Kidney tubule cell (primary cell): ENCODE measurements around the gene ARHGAP18.
A peak's percentile ranks its signal among the peaks of the same experiment; 100 is the strongest.

ENCODE experiments used
- DNase-seq: peaks from one replicate; pipeline ENCODE4 v3.0.0-alpha.2; 2018; ENCODE audit warnings: low spot score

ARHGAP18 gene

DNA sequence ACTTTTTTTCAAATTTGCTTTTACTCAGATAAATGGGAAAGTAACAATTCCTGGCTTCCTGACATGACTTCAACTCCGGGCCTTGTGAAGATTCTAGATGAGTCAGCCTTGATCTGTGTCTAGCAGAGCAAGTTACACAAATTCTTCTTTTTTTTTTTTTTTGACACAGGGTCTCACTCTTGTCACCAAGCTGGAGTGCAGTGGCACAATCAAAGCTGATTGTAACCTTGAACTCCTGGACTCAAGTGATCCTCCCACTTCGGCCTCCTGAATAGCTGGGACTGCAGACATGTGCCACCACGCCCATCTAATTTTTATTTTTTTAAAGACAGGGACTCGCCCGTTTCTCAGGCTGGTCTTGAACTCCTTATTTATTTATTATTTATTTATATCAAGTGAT, 7.3 kb upstream of the ARHGAP18 start:
- DNase-seq, result peak; percentile 48

DNA sequence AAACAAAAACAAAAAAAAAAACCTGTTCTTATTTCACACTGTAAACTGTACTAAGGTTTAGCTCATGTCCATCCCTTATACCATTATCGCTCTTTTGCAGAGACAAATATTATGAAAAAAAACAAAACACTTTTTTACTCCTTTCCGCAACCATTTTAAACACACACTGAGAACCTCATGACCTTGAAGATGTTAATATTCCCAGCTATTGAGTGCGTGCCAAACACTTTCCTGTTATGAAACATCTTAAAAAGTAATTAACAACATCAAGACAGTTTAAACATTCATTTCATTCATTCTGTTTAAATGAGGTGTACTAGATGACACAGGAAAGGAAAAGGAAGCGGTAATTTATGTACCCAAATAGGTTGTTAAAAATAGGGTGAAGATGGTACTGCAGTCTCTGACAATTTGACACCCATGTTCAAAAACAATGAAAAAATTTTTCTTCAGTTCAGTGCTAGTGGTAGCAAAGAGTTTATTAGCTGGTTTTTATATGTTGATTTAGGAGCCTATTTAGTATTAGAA, 3.9 kb upstream of the ARHGAP18 start:
- no peak for DNase-seq

DNA sequence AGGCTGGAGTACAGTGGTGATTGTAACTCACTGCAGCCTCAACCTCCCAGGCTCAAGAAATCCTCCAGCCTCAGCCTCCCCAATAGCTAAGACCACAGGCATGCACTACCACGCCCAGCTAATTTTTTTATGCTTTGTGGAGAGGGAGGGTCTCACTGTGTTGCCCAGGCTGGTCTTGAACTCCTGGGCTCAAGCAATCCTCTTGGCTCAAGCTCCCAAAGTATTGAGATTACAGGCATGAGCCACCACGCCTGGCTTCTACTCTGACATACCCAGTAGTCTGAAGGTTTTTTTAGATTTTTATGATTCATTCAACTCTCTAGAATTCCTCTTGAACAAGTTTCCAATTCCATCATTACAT, 1.3 kb upstream of the ARHGAP18 start:
- no peak for DNase-seq

DNA sequence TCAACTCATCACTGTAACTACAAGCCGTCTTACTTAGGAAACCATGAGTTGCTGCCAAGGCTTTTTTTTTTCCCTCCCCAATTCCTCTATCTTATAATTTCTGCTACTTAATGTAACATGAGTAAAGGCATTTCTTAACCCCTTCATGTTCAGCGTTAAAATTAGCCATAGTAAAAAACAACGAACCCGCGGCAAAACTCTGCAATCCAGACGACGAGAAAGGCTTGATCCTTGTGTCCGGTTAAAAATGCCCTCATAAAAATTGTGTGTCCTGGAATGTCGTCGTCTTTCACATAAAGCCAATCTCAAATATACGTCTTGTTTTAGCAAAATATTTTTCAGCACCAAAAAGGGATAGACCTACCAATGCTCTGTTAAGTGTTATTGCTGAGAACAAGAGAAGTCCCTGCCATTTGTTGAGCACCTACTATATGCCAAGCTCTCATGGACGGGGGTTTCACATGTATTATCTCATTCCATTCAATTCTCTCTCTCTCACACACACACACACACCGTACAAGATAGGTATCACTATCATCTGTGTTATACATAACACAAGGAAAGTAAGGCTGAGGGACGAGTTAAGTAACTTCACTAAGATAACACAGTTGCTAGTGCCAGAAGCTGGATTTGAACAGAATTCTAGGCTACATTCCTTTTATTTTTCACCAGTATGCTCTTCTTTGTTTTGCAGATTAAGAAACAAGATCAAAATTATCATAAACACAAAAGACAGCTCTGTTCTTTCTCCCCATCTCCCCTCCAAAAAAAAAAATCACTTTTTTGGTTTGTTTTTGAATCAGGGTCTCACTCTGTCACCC, 683 bp upstream of the ARHGAP18 start:
- no peak for DNase-seq

DNA sequence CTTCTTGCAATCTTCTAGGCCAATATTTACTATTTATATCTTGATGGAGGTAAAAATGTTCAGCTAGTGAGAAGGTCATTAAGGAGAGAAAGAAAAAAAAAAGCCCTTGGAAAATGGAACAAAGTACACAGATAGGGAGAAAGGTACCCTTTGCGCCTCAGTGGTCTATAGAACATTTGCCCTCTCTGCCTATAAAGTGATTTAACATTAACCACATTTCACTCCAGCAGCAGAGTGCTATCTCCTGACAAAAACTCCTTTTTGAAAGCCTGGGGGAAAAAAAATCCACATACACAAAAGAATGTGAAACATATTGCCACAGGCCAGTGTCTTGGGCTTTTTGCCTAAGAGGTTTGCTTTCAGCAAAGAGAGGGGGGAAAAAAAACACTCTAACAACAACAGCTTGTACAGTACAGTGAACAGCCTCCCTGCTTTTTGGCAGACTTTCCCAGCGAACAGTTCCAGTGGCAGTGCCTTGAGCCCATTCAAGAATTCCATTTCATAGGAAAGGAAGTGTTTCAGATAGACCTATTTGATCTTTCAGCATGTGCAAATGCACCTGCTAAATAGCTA, 695 bp downstream of the ARHGAP18 start:
- no peak for DNase-seq

DNA sequence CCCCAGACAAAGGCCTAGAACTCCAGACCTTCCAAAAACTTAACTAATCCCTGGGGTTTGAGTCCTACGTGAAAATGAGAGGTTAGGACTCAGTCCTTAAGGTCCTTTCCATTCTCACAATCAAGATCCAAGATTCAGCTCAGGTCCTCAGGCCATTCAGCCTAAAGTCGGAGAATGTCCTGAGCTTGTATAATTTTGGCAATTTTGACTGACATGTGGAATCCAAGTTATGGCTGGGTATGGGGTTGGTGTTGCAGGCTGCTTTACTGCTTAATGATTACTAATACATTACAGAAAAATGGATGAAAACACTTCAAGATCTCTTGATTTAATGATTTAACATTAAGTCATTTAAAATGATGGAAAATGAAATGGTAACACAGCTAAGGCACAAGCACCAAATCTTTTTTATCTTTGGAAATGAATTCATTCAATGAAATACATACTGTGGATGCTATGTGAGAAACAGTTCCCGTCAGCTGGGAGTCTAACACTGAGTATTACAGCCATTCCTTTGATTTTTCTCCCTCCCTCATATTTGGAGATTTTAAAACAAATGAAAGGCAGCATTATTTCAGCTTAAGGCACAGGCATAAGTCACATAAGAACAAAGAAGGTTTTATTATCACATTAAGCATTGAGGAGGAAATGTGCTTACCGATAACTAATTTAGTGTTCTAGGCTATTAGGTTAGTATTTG, 1.3 kb downstream of the ARHGAP18 start:
- DNase-seq, result no peak

DNA sequence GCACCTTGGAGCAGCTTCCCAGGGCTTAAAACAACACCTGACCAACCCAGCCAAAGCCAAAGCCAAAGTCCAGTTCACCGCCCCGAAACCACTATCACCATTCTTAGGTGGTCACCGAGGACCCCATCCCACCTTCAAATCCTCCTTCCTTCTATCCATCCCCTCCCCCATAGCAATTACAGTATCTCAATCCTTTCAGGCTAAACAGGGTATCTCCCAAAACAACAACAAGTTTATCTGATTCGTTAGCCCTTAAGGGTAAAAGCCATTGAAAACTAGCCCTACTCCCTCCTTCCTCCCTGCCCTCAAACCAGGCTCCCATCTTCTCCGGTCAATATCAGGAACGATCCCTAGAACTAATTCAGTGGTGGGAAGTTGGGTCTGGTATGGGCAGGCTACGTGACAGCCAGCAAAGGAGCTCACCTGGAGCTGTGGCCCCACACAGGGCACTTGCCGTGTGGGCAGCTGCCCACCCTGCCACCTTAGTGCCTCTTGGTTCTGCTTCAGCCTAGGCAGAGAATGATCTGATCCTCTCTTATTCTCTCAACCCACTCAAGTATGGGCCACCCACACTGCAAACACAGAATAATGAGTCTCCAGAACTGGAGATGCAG, 2.0 kb downstream of the ARHGAP18 start:
- no peak for DNase-seq

DNA sequence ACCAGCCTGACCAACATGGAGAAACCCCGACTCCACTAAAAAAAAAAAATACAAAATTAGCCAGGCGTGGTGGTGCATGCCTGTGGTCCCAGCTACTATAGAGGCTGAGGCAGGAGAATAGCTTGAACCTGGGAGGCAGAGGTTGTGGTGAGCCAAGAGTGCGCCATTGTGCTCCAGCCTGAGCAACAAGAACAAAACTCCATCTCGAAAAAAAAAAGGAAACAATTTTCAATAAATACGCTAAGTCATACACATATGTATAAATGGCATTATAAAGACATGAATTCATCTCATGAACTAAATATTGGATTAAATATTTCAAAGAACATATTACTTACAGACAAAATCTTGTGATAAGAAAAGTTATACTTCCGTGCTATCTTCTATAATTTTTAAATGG, 2.9 kb downstream of the ARHGAP18 start:
- no peak for DNase-seq

DNA sequence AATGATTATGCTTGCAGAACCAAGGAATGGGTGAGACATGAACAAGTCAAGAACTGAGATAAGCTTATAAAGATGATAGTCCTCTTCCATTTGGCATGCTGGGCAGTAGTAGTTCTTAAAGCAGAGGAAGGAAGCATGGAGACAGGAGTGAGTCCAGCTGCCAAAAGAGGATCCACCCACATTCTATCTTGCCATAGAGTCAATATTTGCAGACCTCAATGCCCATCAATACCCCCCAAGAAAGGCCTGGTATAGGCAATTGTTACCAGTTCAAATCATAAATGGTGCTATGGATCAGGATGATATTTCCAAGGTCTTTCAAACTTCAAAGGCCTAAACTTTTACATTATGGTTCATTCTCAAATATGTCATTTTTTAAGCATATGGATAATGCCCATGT, 4.8 kb downstream of the ARHGAP18 start:
- no peak for DNase-seq

DNA sequence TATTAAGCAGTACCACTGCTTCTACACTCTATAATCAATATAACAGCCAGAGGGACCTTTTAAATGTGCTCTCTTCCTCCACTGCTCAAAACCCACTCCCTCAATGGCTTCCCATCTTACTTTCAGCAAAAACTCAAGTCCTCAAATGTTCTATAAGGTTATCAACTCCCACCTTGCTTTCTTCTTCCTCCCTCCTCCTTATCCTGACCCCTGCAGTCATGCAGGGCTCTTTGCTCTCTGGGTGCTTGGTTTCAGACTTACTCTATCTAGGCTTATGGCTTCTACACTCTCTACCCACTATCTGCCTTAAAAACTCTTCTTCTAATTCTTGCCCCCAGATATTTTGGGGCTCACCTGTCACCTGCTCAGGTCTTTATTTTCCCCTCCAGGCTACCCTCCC, 5.3 kb downstream of the ARHGAP18 start:
- DNase-seq, result no peak

DNA sequence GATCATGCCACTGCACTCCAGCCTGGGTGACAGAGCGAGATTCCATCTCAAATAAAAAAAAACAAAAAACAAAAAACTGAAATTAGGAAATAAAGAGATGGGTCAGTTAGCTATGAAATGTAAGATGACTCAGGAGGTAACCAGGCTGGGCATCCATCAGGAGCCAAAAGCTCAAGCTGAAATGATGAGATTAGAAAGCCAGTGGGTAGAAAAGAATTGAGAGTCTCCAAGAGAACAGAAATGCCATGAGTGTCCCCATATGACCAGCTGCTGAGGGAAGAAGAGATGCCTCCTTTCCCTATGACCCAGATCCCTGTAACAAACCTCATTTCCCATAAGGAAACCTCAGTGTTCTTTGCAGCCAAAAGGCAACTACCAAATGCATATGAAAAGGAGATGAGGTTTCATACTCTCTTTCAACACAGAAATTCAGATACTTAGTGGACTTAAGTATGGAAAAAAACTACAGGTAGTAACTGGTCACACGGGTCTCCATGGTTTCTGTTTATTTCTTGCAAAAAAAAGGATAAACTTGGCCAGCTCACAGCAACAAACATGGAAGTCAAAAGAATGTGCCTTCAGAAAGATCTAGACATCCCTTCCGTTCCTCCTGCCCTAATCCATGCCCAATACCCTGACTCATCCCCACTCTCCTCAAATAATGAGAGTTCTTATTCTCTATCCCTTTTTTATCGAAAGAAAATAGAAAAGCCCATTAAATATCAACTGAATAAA, 8.1 kb downstream of the ARHGAP18 start:
- peak; percentile 41 for DNase-seq

DNA sequence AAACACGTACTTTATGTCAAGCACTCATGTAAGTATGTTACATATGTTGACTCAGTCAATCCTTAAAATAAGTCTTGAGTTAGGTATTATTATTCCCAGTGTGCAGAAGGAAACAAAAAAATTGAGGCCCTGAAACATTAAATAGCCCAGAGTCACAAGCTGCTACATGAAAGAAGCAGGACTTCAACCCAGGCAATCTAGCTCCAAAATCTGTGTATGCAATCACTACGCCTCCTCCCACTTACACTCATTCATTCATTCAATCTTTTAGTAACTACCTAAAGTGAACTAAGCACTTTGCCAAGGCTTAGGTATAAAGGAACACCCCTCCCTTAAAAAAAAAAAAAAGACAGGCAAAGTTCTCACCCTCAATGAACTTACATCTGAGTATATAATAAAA, 9.3 kb downstream of the ARHGAP18 start:
- no peak for DNase-seq

DNA sequence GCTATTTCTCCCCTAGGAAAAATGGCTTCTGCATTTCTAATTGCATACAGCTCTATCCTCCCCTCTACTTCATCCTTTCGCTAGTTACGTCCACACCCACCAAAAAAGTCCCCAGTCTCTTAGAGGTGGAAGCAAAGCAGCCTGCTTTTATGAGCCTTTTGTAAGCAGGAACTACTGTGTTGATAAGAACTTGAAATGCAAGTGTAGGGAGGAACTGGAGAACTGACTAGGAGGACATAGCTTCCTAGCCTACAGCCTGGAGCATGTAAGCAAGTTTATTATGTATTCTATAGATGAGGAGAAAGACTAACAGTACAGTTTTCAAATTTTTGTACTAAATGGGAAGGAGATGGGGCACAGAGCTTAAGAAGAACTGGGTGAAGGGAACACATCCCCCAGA, 10.3 kb downstream of the ARHGAP18 start:
- DNase-seq, result no peak

DNA sequence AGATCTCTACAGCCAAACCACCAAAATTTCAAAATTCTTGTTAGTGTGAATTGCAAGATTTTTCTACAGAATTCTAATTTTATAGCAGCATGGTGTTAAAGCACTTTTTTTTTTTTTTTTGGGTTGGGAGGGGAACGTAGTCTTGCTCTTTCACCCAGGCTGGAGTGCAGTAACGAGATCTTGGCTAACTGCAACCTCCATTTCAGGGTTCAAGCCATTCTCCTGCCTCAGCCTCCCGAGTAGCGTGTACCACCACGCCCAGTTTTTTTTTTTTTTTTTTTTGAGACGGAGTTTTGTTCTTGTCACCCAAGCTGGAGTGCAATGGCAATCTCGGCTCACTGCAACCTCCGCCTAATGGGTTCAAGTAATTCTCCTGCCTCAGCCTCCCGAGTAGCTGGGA, 11.5 kb downstream of the ARHGAP18 start:
- DNase-seq, result no peak

DNA sequence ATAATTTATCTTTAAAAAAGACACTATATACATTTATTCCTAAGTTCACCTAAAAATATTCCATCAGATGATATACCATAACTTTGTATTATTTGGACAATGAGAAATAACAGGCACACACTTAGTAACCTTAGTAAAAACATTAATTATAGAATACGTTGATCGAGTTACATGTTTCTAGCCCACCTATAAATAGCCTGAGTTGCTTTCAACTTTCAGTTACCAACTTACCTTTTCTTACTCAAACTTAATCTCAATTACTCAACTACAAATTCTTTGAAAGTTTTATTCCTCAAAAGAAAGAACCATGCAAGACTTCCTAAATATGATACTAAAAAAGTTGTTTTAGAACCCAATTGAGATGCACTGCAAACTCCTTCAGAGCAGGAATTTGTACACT, 12.2 kb downstream of the ARHGAP18 start:
- no peak for DNase-seq

DNA sequence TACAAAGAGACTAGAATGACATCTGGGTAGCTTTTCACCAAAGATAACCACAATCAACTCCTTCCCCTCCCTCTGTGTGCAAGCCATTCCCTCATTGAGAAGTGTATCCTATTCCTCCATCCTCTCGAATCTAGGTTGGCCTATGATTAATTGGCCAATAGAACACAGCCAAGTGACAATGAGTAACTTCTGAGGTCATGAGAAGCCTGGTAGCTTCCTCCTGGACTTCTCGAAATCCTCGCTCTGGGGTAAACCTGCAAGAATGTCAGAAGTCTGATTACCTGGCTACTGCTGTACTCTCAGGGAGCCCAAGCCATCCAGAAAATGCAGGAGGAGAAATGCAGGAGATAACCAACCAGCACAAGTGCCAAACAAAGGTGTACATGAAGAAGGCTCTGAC, 13.1 kb downstream of the ARHGAP18 start:
- peak; percentile 53 for DNase-seq

DNA sequence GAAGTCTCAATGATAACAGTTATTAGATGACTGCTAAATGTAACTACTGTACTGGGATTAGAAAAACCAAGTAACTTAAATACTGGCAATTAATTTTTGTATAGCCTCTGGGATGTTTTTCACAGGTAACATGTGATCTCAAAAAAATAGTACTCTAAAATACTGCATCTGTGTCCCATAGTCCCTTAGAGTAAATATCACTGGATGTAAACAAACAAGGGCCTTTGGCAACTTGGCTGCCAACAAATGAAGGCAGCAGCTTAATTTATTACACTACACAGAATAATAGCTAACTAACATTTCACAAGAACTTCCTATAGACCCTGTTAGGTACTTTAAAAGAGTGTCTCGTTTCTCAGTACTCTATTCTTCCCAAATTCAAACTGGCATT, 14.0 kb downstream of the ARHGAP18 start:
- no peak for DNase-seq

DNA sequence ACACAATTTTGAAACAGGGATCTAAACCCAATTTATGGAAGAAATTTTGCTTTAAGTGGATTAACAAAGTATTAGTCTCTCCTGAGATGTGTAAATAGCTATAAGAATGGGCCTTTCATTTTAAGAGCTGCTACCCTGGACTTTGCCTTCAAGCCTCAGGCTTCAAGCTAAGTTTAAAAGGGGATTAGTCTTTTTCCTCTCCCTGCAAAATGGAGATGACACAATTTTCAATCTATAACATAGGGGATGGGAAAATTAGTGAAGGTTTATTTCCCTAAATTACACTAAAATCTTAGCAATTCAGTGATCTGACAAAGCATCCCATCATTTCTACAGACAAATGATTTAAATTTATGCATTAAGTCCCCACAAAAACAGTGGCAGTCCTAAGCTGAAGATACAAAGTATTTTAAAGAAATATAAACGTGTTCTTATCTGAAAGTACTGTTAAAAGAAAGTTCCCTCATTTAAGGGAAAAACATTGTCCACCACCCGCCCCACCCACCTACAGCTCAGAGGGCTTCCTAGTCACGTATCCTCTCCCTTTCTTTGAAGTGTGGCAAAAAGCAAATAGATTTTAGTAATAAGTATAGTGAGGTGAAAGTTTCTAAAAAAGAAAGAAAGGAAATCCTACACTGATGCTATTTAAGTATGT, 14.5 kb downstream of the ARHGAP18 start:
- DNase-seq, result no peak

DNA sequence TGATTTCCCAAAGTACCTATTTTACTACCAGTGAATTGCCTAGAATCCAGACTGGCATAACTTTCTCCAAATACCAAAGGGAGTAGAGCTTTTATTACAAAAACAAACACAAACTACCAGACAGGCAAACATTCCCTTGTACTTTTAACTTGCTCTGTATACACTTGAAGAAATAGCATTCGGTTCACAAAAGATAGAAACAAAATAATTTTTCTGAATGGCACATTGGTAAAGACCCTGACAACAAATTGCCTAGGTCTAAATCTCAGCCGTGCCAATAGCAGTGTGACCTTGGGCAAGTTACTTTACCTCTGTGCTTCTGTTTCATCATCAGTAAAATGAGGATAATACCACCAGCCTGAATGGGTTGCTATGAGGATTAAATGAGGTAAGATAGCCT, 15.9 kb downstream of the ARHGAP18 start:
- no peak for DNase-seq

DNA sequence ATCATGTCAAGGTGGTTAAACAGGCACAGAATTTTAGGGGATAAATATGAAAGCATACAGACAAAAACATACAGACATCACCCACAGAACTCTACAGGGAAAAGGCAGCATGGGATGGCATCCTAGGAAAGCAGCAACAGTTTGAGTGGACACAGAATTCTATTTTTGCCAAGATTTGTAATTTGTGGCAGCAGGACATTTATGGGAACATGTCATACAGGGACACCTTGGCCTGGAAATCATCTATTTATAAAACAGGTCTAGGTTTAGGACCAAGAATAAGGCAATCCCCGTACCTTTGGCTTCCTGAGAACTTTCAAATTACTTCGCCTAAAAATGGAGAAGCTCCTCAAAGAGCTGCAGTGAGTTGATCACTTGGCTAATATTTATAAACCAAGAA, 17.5 kb downstream of the ARHGAP18 start:
- no peak for DNase-seq

DNA sequence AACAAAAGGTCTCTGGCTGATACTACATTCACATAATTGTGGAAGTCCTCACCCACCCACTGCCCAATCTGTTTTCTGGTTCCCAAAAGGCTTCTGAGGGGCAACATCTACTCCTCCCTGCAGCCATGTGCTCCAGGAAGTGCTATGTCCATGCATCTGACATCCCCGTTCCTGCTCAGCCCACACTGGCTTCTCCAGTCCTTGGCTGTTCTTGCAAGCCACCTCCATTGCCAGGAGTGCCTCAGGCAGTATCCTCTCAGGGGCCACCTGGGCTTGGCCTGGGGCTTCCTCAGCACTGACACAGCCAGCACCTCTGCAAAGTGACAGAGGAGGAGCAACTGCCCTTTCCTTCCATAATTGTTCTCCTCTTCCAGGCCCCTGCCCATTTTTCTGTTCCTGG, 18.3 kb downstream of the ARHGAP18 start:
- DNase-seq, result no peak
